ENCODE data around the gene MXRA7.

Gene MXRA7

DNA sequence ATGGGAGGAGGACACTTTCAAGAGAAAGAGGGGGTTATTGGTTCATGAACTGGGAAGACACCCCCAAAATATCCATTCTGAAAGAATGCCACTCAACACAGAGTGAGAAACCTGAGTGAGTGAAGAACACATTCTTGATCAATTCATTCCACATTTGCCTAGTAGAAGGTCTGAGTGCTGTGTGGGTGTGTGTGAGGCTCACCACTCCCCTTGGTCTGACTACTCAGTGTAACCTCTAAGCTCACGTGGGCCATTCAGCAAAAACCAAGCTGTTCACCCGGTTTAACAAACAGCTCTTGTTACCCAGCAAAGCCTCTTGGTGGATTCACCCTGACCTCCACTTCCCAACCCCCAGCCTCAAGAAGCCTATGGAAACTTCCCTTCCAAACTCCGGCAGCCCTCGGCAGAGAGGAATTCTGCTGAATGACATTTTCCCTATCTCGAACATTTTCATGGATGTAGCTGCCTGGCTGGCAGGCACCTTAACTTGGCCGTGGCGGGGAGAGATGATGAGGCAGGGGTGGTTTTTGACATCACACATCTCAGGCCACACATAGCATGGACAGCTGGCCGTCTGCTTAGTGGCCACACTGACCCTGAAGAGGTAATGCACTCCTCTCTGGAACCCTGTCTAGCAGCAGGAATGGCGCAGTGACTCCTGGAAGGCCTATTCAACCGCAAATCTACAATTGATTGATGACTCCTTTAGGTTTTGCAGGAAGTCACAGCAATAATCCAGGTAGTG is 78.8 kb downstream of the MXRA7 start:
- DNase-seq (no peak), ATAC-seq (ENCODE audit: insufficient read depth, low read depth) (no peak)
- Histone ChIP-seq H3K27me3 (ENCODE audit: insufficient read depth, low read length, poor library complexity) (peaks cover 14% of the 10 kb centered on the region), H3K9me3 (ENCODE audit: insufficient read depth, low read length, severe bottlenecking) (no peaks in the 10 kb centered on the region), H3K79me2 (ENCODE audit: insufficient read depth, low read length) (no peaks in the 10 kb centered on the region), H3K4me2 (ENCODE audit: insufficient read depth, low read length) (no peak overlapping the region), H4K20me1 (ENCODE audit: insufficient read depth, low read length) (no peaks in the 10 kb centered on the region), H3K9ac (ENCODE audit: low read depth, low read length) (no peak overlapping the region), H3K4me3 (ENCODE audit: low read depth in 1 of 2, low read length in 2 of 2) (no peak overlapping the region), H3K4me1 (ENCODE audit: insufficient read depth, low read length) (no peaks in the 10 kb centered on the region), H3K27ac (ENCODE audit: low read length) (no peak overlapping the region), H2AFZ (ENCODE audit: low read depth, low read length) (no peak overlapping the region), H3K36me3 (ENCODE audit: insufficient read depth, low read length) (no peaks in the 10 kb centered on the region)
- TF ChIP-seq EZH2 (IDR thresholded peaks at IDR 0.05; ENCODE audit: borderline replicate concordance, low read depth, low read length, severe bottlenecking): no peak
- TF ChIP-seq, protein P1, sequence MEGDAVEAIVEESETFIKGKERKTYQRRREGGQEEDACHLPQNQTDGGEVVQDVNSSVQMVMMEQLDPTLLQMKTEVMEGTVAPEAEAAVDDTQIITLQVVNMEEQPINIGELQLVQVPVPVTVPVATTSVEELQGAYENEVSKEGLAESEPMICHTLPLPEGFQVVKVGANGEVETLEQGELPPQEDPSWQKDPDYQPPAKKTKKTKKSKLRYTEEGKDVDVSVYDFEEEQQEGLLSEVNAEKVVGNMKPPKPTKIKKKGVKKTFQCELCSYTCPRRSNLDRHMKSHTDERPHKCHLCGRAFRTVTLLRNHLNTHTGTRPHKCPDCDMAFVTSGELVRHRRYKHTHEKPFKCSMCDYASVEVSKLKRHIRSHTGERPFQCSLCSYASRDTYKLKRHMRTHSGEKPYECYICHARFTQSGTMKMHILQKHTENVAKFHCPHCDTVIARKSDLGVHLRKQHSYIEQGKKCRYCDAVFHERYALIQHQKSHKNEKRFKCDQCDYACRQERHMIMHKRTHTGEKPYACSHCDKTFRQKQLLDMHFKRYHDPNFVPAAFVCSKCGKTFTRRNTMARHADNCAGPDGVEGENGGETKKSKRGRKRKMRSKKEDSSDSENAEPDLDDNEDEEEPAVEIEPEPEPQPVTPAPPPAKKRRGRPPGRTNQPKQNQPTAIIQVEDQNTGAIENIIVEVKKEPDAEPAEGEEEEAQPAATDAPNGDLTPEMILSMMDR (IDR thresholded peaks at IDR 0.05; ENCODE audit: borderline replicate concordance, extremely low read depth, low read length, poor library complexity, severe bottlenecking): no peak

DNA sequence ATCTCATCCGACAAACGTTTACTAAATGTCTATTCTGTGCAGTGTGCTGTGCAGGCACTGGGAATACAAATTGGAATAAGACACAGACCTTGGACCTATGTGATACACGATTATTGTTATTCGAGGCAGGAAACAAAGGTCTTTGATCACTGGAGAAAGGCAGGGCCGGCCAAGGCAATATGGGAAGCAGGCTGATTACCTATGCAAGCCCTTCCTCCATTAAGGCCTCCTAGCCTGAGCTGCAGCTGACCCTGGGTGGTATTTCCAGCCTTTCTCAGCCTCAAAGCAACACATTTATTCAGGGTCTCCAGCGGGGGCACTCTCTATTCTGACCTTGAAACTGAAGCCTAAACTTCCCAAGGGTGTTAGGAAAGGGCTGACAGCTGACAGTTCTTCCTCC is 80.6 kb downstream of the MXRA7 start:
- peaks cover 7% of the 10 kb centered on the region for H3K27me3 ChIP-seq (ENCODE audit: insufficient read depth, low read length, poor library complexity)

More for the DNA sequence above, 80.6 kb downstream of the MXRA7 start:
- H3K4me3 ChIP-seq (ENCODE audit: low read depth in 1 of 2, low read length in 2 of 2): no peak overlapping the region
- H3K9ac ChIP-seq (ENCODE audit: low read depth, low read length): no peak overlapping the region
- H3K27ac ChIP-seq (ENCODE audit: low read length): no peak overlapping the region
- no peak for DNase-seq
- no peak overlapping the region for H2AFZ ChIP-seq (ENCODE audit: low read depth, low read length)
- ATAC-seq (ENCODE audit: insufficient read depth, low read depth): no peak
- no peak overlapping the region for H3K4me2 ChIP-seq (ENCODE audit: insufficient read depth, low read length)
- TF ChIP-seq, protein P1 (IDR thresholded peaks at IDR 0.05; ENCODE audit: borderline replicate concordance, extremely low read depth, low read length, poor library complexity, severe bottlenecking): no peak
- no peak for TF ChIP-seq EZH2 (IDR thresholded peaks at IDR 0.05; ENCODE audit: borderline replicate concordance, low read depth, low read length, severe bottlenecking)
- H4K20me1 ChIP-seq (ENCODE audit: insufficient read depth, low read length): no peaks in the 10 kb centered on the region
- H3K9me3 ChIP-seq (ENCODE audit: insufficient read depth, low read length, severe bottlenecking): no peaks in the 10 kb centered on the region
- H3K4me1 ChIP-seq (ENCODE audit: insufficient read depth, low read length): no peaks in the 10 kb centered on the region
- no peaks in the 10 kb centered on the region for H3K79me2 ChIP-seq (ENCODE audit: insufficient read depth, low read length)
- no peaks in the 10 kb centered on the region for H3K36me3 ChIP-seq (ENCODE audit: insufficient read depth, low read length)
